ENCODE data around the gene GTPBP2. TPM values are rescaled to one million over a fixed set of nuclear protein-coding genes. Genes with fewer than 3 reads are reported as not detected.

GTPBP2 gene
- polyA plus RNA-seq, 1 donor (not counting 4 experiments of a cell fraction or from before 2014, with no cell fraction given), result 59.5 TPM

- Histone ChIP-seq H3K9ac (ENCODE audit: control insufficient read depth, extremely low read depth, insufficient read depth, low read length) (no peak overlapping the region), H3K79me2 (ENCODE audit: control insufficient read depth, insufficient read depth, low read length) (peaks cover 33% of the 10 kb centered on the region), H3K9me1 (ENCODE audit: control insufficient read depth, extremely low read depth, insufficient read depth, low read length) (no peaks in the 10 kb centered on the region), H4K20me1 (ENCODE audit: control insufficient read depth, extremely low read depth, insufficient read depth, low read length) (no peaks in the 10 kb centered on the region), H3K27me3 (ENCODE audit: control insufficient read depth, extremely low read depth, insufficient read depth, low read length) (no peaks in the 10 kb centered on the region), H3K4me1 (ENCODE audit: control insufficient read depth, extremely low read depth, insufficient read depth, low read length) (peaks cover 3% of the 10 kb centered on the region), H3K27ac (ENCODE audit: control insufficient read depth, insufficient read depth, low read length) (no peak overlapping the region), H3K36me3 (ENCODE audit: control insufficient read depth in 2 of 2, extremely low read depth in 1 of 2, insufficient read depth in 2 of 2, low read length in 2 of 2) (peaks cover 16 to 26% of the 10 kb centered on the region in 2 experiments), H3K9me3 (ENCODE audit: control insufficient read depth, low read depth, low read length) (no peaks in the 10 kb centered on the region), H3K4me3 (ENCODE audit: control insufficient read depth in 2 of 3, extremely low read depth in 1 of 3, insufficient read depth in 2 of 3, low read depth in 1 of 3, low read length in 3 of 3) (no peak overlapping the region), H3K4me2 (ENCODE audit: control insufficient read depth, extremely low read depth, insufficient read depth, low read depth, low read length) (no peak overlapping the region), H2AFZ (ENCODE audit: control insufficient read depth, low read length) (no peak overlapping the region)
- dilution Hi-C loops (cut with MboI; ENCODE audit: extremely low pct_ligation_motif_present, low sequenced_read_pairs), result no loop called here
- DNase-seq (ENCODE audit: low read depth, low spot score) (no peak), FAIRE-seq (no peak)
- TF ChIP-seq CTCF (optimal IDR thresholded peaks at IDR 0.05 in 1 of 3, IDR thresholded peaks at IDR 0.05 in 1 of 3, conservative IDR thresholded peaks at IDR 0.05 in 1 of 3; ENCODE audit: extremely low read depth in 1 of 3, insufficient read depth in 2 of 3, low read length in 3 of 3) (no peak), EZH2 (IDR thresholded peaks at IDR 0.05; ENCODE audit: low read length) (no peak)
Observed at GRCh38 chr6:43584892-43585570, 44.0 kb downstream of the GTPBP2 start.

GRCh38 chr6:43582911-43583310 is 46.2 kb downstream of the GTPBP2 start:
- FAIRE-seq (no peak), DNase-seq (ENCODE audit: low read depth, low spot score) (no peak)
- no peak overlapping the region for H3K4me2 ChIP-seq (ENCODE audit: control insufficient read depth, extremely low read depth, insufficient read depth, low read depth, low read length)
- no peaks in the 10 kb centered on the region for H4K20me1 ChIP-seq (ENCODE audit: control insufficient read depth, extremely low read depth, insufficient read depth, low read length)
- no peak overlapping the region for H3K4me3 ChIP-seq (ENCODE audit: control insufficient read depth in 2 of 3, extremely low read depth in 1 of 3, insufficient read depth in 2 of 3, low read depth in 1 of 3, low read length in 3 of 3)
- H3K36me3 ChIP-seq (ENCODE audit: control insufficient read depth in 2 of 2, extremely low read depth in 1 of 2, insufficient read depth in 2 of 2, low read length in 2 of 2), result peaks cover 14 to 30% of the 10 kb centered on the region in 2 experiments
- no peak overlapping the region for H2AFZ ChIP-seq (ENCODE audit: control insufficient read depth, low read length)
- no peak overlapping the region for H3K9ac ChIP-seq (ENCODE audit: control insufficient read depth, extremely low read depth, insufficient read depth, low read length)
- dilution Hi-C loops (cut with MboI; ENCODE audit: extremely low pct_ligation_motif_present, low sequenced_read_pairs), result no loop called here
- TF ChIP-seq CTCF (optimal IDR thresholded peaks at IDR 0.05 in 1 of 3, IDR thresholded peaks at IDR 0.05 in 1 of 3, conservative IDR thresholded peaks at IDR 0.05 in 1 of 3; ENCODE audit: extremely low read depth in 1 of 3, insufficient read depth in 2 of 3, low read length in 3 of 3) (no peak), EZH2 (IDR thresholded peaks at IDR 0.05; ENCODE audit: low read length) (no peak)
- H3K79me2 ChIP-seq (ENCODE audit: control insufficient read depth, insufficient read depth, low read length), result peaks cover 45% of the 10 kb centered on the region
- peaks cover 12% of the 10 kb centered on the region for H3K4me1 ChIP-seq (ENCODE audit: control insufficient read depth, extremely low read depth, insufficient read depth, low read length)
- no peaks in the 10 kb centered on the region for H3K27me3 ChIP-seq (ENCODE audit: control insufficient read depth, extremely low read depth, insufficient read depth, low read length)
- no peaks in the 10 kb centered on the region for H3K9me3 ChIP-seq (ENCODE audit: control insufficient read depth, low read depth, low read length)
- H3K27ac ChIP-seq (ENCODE audit: control insufficient read depth, insufficient read depth, low read length), result no peak overlapping the region
- H3K9me1 ChIP-seq (ENCODE audit: control insufficient read depth, extremely low read depth, insufficient read depth, low read length), result no peaks in the 10 kb centered on the region

Measured in keratinocyte (primary cell).